Endothelial cell of umbilical vein (primary cell): ENCODE measurements around the gene TAF5L. TPM values are rescaled to one million over a fixed set of nuclear protein-coding genes. Genes with fewer than 3 reads are reported as not detected.

Source experiments
- BruUV-seq: library from RNA; stranded (reverse); fragments of 400-500 nt; replicated peaks from 2 replicates; lab custom pipeline; 2021; lab: Mats Ljungman, UMichigan
- CTCF ChIA-PET: fragments of 300-600, 350-600 bp; sonication (Branson Sonifier 250); formaldehyde crosslinking; loops from one replicate; lab custom pipeline; 2021; ENCODE audit warnings: antibody characterized with exemption, inconsistent platforms; lab: Charles Lee
- POLR2A ChIA-PET: fragments of 300-600, 350-600 bp; sonication (Branson Sonifier 250); formaldehyde crosslinking; loops from one replicate; lab custom pipeline; 2021; ENCODE audit warnings: antibody characterized with exemption, inconsistent platforms; lab: Charles Lee
- DNase-seq: peaks from one replicate; pipeline ENCODE4 v3.0.0-alpha.2; 2011; ENCODE audit warnings: low read depth, low spot score
- FAIRE-seq: peaks from 2 replicates; lab custom pipeline; 2011; peaks lifted over from hg19 to GRCh38; lab: Jason Lieb, UNC
- H2AFZ ChIP-seq: 2 replicates; pipeline ENCODE4 v1.6.0; 2012; ENCODE audit warnings: low read depth, low read length, control low read depth, inconsistent platforms
- H3K27ac ChIP-seq: 2 replicates; pipeline ENCODE4 v1.5.1; 2011; ENCODE audit warnings: low read depth, mild to moderate bottlenecking, control low read depth, low read length, moderate library complexity; ENCODE audit not compliant: insufficient read depth
- H3K27me3 ChIP-seq, 2 experiments: 2 replicates each; pipeline versions ENCODE4 v1.6.0 to v1.6.1; 2011; ENCODE audit warnings: low read length in 2 of 2, mixed read lengths in 1 of 2; ENCODE audit not compliant: control insufficient read depth in 2 of 2, insufficient read depth in 2 of 2
- H3K36me3 ChIP-seq, 2 experiments: 2 replicates in 1 of 2; 3 replicates in 1 of 2; pipeline ENCODE4 v1.5.1; 2011; ENCODE audit warnings: low read length in 2 of 2, mild to moderate bottlenecking in 1 of 2, moderate library complexity in 1 of 2; ENCODE audit not compliant: control insufficient read depth in 2 of 2, insufficient read depth in 2 of 2; ENCODE audit errors: extremely low read depth in 1 of 2
- H3K4me1 ChIP-seq: 3 replicates; pipeline ENCODE4 v1.5.1; 2011; ENCODE audit warnings: mild to moderate bottlenecking, low read length; ENCODE audit not compliant: control insufficient read depth, insufficient read depth; ENCODE audit errors: extremely low read depth
- H3K4me2 ChIP-seq: 2 replicates; pipeline ENCODE4 v1.6.1; 2011; ENCODE audit warnings: low read length, control low read depth, mixed read lengths; ENCODE audit not compliant: insufficient read depth
- H3K4me3 ChIP-seq, 3 experiments: fragments of 200-600 bp in 1 of 3; sonication (generic), shearing (Covaris generic) in 1 of 3; replicated peaks in 1 of 3; 2 replicates each; pipeline ENCODE4 v1.5.1; 2011 to 2016; ENCODE audit warnings: control low read depth in 3 of 3, low read length in 3 of 3, mild to moderate bottlenecking in 2 of 3, inconsistent platforms in 1 of 3, low read depth in 1 of 3, moderate library complexity in 1 of 3; ENCODE audit not compliant: insufficient read depth in 1 of 3
- H3K79me2 ChIP-seq: 2 replicates; pipeline ENCODE4 v1.6.0; 2012; ENCODE audit warnings: low read length, inconsistent platforms; ENCODE audit not compliant: control insufficient read depth, insufficient read depth
- H3K9ac ChIP-seq: replicated peaks from 2 replicates; pipeline ENCODE3; 2011; ENCODE audit warnings: low read length, control low read depth; ENCODE audit not compliant: insufficient read depth; ENCODE audit errors: extremely low read depth
- H3K9me1 ChIP-seq: replicated peaks from 3 replicates; pipeline ENCODE4 v1.6.0; 2011; ENCODE audit warnings: mild to moderate bottlenecking, low read length; ENCODE audit not compliant: control insufficient read depth, insufficient read depth; ENCODE audit errors: extremely low read depth
- H3K9me3 ChIP-seq: replicated peaks from 2 replicates; pipeline ENCODE4 v1.5.1; 2012; ENCODE audit warnings: low read length, inconsistent platforms; ENCODE audit not compliant: control insufficient read depth, insufficient read depth
- H4K20me1 ChIP-seq: replicated peaks from 2 replicates; pipeline ENCODE3; 2011; ENCODE audit warnings: mild to moderate bottlenecking, low read length; ENCODE audit not compliant: control insufficient read depth, insufficient read depth; ENCODE audit errors: extremely low read depth
- CTCF ChIP-seq, 2 donors: IDR thresholded peaks; 1 replicate in 1 of 2; 2 replicates in 1 of 2; pipeline ENCODE4 v1.5.1; 2011; ENCODE audit warnings: low read length in 2 of 2, mild to moderate bottlenecking in 2 of 2, moderate library complexity in 2 of 2, control low read depth in 1 of 2, inconsistent platforms in 1 of 2, low read depth in 1 of 2; ENCODE audit not compliant: insufficient read depth in 1 of 2; ENCODE audit errors: extremely low read depth in 1 of 2
- EZH2 ChIP-seq: IDR thresholded peaks from 2 replicates; pipeline ENCODE4 v1.6.1; 2012; ENCODE audit warnings: borderline replicate concordance, low read depth, mild to moderate bottlenecking, moderate library complexity, low read length, inconsistent platforms; ENCODE audit not compliant: severe bottlenecking
- POLR2AphosphoS5 ChIP-seq: IDR thresholded peaks from 2 replicates; pipeline ENCODE4 v1.6.1; 2012; ENCODE audit warnings: low read depth, mild to moderate bottlenecking, control low read depth, low read length, moderate library complexity; ENCODE audit not compliant: insufficient read depth
- dilution Hi-C: fragments of 300-500 bp; cut with MboI; formaldehyde crosslinking; loops from one replicate; pipeline ENCODE4 v1.15.0; 2019; ENCODE audit warnings: low sequenced_read_pairs; ENCODE audit not compliant: extremely low pct_ligation_motif_present
- intact Hi-C: fragments of 100-400 bp; cut with micrococcal nuclease; formaldehyde crosslinking; loops from one replicate; pipeline ENCODE4 v1.10.0; 2022
- polyA plus RNA-seq, 4 experiments: library from polyadenylated mRNA; depleted of rRNA in 3 of 4; stranded (reverse) in 3 of 4; unstranded in 1 of 4; fragments of >200 nt; gene quantifications; 2 replicates each; pipeline versions ENCODE4 v1.2.1 to v1.2.3, GENCODE V29; 2011 to 2012; ENCODE audit warnings: missing spikeins in 1 of 4
- total RNA-seq: library from RNA; stranded (reverse); gene quantifications from 2 replicates; pipeline ENCODE4 v1.2.3, GENCODE V29; 2021

Gene TAF5L
- total and polyA plus RNA-seq, 2 donors (not counting 3 experiments of a cell fraction or from before 2014, with no cell fraction given), result 21.1 to 24.8 TPM

DNA sequence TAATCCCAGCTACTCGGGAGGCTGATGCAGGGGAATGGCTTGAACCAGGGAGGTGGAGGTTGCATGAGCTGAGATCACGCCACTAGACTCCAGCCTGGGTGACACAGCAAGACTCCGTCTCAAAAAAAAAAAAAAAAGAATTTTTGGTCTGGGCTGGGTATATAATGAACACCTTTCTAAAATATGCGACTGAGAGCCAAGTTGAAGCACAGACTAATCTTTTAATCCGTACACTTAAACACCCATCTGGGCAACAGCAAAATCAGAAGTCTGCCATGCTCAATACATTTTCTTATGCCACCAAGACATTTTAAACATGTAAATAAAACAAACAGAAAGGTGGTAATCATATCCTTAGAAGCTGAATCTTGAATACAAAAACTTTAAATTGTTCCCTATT is 35.8 kb downstream of the TAF5L start:
- ChIA-PET CTCF (interaction anchor here (1.2 kb wide), 1 partner anchor 10 kb away, joined by 3 read pairs; no protein-coding TSS in a partner anchor), POLR2A (no interaction called here)
- Histone ChIP-seq H3K4me2 (no peak overlapping the region), H3K9ac (no peak overlapping the region), H3K9me1 (no peaks in the 10 kb centered on the region), H4K20me1 (no peaks in the 10 kb centered on the region), H2AFZ (no peak overlapping the region), H3K27ac (no peak overlapping the region), H3K36me3 (peaks cover 0 to 13% of the 10 kb centered on the region in 2 experiments), H3K4me3 (no peak overlapping the region), H3K4me1 (no peaks in the 10 kb centered on the region), H3K79me2 (no peaks in the 10 kb centered on the region), H3K27me3 (no peaks in the 10 kb centered on the region), H3K9me3 (no peaks in the 10 kb centered on the region)
- dilution Hi-C loops, result no loop called here
- intact Hi-C loops, result no loop called here
- no peak for TF ChIP-seq EZH2
- no peak for TF ChIP-seq CTCF (IDR thresholded peaks at IDR 0.05; ENCODE audit: extremely low read depth in 1 of 2, insufficient read depth in 1 of 2, low read depth in 1 of 2, low read length in 2 of 2)
- TF ChIP-seq POLR2AphosphoS5, result no peak
- BruUV-seq, result no TSS peak
- FAIRE-seq (no peak), DNase-seq (no peak)

GRCh38 chr1:229585338-229585737 is 40.6 kb downstream of the TAF5L start:
- Histone ChIP-seq H3K9ac (no peak overlapping the region), H3K27ac (no peak overlapping the region), H3K4me1 (no peaks in the 10 kb centered on the region), H3K36me3 (no peaks in the 10 kb centered on the region), H3K9me1 (no peaks in the 10 kb centered on the region), H2AFZ (no peak overlapping the region), H3K9me3 (no peaks in the 10 kb centered on the region), H3K4me2 (no peak overlapping the region), H4K20me1 (no peaks in the 10 kb centered on the region), H3K79me2 (no peaks in the 10 kb centered on the region), H3K4me3 (no peak overlapping the region), H3K27me3 (no peaks in the 10 kb centered on the region)
- DNase-seq (no peak), FAIRE-seq (no peak)
- ChIA-PET CTCF (interaction anchor here (0.5 kb wide), 1 partner anchor 12 kb away, joined by 3 read pairs; no protein-coding TSS in a partner anchor), POLR2A (interaction anchor here (0.6 kb wide), 1 partner anchor 488 kb away, joined by 3 read pairs; no protein-coding TSS in a partner anchor)
- no TSS peak for BruUV-seq
- intact Hi-C loops (no loop called here), dilution Hi-C loops (no loop called here)
- TF ChIP-seq POLR2AphosphoS5, result no peak
